HG02763 (cell line): ENCODE data around the gene CPNE2.
"Not testable (repeated sequence)": the region's sequence is repeated elsewhere in the genome, so short reads cannot be mapped to it uniquely, and the experiment has no call there.

ENCODE experiments used
- ATAC-seq: cut with Tn5 transposase; IDR thresholded peaks from one replicate; pipeline ENCODE4 v1.9.1; 2021; ENCODE audit warnings: mild to moderate bottlenecking, moderate library complexity; ENCODE audit not compliant: unreplicated experiment

Gene CPNE2

DNA sequence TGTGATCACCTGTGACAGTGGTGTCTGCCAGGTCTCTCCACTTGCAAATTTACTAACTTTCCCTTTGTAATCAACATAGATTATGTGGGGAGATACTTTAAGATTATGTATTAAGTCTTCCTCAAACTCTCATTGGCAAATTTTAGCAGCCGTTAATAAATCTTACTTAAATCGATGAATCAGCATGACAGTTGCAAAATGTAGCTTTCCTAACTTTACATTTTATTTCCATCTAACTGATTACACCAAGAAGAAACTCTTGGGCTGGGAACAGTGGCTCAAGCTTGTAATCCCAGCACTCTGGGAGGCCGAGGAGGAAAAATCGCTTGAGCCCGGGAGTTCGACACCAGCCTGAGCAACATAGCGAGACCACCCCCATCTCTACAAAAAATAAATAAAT lies 23.3 kb upstream of the CPNE2 start:
- ATAC-seq = no peak

DNA sequence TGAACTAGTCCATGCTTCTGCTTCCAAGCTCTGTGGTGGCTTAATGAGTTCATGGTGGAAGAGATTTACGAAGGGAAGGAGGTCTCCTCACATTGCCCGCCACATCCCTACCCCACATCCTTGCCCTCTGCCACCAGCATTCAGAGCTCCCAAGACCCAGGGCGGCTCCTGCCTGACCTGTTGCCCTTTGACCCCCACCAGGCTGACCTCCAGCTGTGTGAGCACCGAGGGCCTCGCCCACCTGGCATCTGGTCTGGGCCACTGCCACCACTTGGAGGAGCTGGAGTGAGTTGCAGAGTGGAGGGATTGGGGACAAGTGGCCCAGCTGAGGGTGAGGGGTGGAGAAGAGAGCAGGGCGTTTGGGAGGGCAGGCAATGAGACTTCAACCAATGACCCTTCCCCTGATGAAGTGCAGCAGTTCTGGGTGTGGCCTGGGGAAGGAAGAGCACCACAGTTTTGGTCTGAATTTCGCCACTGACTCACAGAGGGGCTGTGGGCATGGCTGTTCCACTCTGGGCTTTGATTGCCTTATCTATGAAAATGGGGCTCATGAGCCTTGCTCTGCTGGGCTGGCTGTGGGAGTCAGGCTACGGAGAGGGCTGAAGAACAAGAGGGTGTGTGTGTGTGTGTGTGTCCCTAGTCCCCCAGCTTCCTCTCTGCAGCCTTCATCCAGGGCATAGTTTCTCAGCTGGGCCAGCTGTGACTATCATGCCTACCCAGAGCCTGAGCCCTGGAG lies 22.6 kb upstream of the CPNE2 start:
- ATAC-seq = no peak

DNA sequence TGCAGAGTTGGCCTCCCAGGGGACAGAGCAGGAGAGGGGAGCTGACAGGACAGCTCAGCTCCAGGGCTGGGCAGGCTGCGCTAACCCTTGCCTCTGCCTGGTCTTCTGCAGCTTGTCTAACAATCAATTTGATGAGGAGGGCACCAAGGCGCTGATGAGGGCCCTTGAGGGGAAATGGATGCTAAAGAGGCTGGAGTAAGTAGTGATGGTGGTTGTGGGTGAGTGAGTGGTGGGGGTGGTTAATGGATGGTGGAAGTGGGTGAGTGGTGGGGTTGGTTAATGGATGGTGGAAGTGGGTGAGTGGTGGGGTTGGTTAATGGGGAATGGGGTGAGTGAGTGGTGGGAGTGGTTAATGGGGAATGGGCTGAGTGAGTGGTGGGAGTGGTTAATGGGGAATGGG lies 22.0 kb upstream of the CPNE2 start:
- ATAC-seq = no peak

DNA sequence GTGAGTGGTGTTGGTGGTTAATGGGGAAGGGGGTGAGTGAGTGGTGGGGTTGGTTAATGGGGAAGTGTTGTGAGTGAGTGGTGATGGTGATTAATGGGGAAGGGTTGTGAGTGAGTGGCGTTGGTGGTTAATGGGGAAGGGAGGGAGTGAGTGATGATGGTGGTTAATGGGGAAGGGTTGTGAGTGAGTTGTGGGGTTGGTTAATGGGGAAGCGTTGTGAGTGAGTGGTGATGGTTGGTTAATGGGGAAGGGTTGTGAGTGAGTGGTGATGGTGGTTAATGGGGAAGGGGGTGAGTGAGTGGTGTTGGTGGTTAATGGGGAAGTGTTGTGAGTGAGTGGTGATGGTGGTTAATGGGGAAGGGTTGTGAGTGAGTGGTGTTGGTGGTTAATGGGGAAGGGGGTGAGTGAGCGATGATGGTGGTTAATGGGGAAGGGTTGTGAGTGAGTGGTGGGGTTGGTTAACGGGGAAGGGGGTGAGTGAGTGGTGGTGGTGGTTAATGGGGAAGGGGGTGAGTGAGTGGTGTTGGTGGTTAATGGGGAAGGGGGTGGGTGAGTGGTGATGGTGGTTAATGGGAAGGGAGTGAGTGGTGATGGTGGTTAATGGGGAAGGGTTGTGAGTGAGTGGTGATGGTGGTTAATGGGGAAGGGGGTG lies 21.2 kb upstream of the CPNE2 start:
- ATAC-seq = not testable (repeated sequence)

DNA sequence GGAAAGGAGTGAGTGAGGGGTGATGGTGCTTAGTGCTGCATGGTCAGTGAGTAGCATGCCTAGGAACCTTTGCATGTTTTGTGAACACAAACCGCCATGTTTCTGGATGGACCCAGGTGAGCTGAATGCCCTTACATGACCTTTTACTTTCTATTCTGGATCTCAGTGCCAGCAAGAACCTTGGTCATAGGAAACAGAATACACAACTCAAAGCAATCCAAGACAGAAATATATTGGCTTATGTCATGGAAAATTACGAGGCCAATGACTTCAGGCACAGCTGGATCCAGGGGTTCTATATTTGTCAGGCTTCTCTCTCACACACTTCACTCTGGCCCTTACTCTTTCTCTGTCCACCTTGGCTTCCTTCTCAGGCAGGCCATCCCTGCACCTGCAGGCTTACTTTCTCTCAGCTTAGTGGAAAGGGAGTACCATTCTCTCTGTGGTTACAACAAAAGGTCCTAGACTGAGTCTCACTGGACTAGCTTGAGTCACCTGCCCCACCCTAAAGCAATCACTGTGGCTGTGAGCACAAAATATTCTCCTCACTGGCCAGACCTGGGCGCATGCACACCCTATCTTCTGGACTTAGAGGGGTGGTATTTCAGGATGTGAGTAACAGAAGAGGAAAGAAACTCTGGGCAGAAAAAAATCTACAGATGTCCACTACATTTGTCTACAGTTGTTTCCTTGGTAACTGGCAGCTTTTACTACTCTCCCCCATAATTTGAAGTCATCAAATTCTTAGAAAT lies 20.4 kb upstream of the CPNE2 start:
- no peak for ATAC-seq

DNA sequence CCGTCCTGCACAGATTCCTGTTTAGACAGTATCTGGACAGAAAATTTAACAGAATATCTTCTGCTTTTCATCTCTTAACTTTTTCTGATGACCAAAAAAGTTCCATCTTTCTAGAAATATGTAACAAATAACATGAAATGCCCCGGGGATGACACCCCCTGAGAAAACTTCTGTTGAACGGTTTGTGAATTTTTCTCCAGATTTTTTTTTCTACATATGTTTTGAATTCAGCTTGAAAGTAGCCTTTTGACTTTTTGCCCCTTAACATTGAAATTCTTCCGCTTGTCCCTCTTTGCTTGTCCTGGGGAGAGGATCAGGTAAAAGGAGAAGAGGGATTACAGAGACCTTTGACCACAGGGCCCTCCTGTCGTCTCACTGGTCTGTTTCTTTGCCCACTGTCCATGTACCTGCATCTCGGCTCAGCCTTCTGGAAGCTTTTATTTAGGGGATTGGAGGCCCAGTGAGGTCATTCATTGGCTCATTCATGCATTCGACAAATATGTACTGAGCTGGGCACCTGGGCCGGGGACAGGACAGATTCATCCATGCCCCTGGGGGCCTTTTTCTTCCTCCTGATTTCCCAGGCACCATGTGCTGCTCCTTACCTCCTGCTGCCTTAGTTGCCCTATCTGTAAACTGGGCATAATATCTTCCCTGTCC lies 19.6 kb upstream of the CPNE2 start:
- ATAC-seq = no peak

DNA sequence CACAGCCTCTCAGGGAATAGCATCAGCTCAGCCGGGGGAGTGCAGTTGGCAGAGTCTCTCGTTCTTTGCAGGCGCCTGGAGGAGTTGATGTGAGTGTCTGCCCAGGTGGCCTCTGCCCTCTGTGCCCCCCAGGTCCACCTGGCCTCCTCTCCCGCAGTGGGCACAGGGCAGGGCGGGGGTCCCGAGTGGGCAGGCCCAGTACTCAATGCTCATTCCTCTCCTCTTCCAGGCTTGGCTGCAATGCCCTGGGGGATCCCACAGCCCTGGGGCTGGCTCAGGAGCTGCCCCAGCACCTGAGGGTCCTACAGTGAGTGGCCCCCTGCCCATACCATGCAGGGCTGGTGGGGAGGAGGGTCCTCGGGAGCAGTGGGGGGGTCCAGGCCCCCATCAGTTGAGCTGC lies 14.7 kb upstream of the CPNE2 start:
- no peak for ATAC-seq

DNA sequence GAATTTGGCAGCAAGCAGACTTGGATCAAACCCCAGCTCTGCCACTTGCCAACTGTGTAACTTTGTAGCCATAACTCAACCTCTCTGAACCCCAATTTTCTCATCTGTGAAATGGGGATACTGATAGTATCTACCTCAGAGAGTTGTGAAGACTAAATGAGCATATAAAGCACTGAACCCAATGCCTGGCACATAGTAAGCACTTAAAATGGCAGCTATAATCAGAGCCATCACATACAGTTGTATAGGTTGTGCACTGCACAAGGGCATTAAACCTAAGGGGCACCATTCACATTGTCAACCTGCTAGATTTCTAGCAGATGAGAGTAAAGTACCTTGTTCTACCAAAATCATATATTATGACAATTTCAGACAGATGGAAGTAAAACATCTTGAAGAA lies 10.6 kb upstream of the CPNE2 start:
- ATAC-seq = no peak

DNA sequence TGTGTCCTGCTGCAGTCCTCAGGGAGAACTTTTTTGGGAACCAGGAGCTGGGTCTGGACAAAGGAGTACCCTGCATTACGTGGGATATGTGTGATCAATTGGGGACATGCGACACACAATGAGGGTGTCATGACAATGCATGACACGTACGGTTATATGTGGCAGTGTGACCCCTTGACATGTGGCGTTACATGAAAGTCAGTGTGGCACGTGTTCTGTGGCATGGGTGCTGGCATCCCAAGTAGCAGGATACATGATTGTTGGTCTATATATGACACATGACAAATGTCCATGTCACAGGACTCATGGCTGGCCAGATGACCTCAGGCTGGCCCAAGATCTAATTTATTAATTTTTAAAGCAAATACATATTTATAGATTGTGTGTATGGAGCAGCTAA lies 9.7 kb upstream of the CPNE2 start:
- no peak for ATAC-seq

DNA sequence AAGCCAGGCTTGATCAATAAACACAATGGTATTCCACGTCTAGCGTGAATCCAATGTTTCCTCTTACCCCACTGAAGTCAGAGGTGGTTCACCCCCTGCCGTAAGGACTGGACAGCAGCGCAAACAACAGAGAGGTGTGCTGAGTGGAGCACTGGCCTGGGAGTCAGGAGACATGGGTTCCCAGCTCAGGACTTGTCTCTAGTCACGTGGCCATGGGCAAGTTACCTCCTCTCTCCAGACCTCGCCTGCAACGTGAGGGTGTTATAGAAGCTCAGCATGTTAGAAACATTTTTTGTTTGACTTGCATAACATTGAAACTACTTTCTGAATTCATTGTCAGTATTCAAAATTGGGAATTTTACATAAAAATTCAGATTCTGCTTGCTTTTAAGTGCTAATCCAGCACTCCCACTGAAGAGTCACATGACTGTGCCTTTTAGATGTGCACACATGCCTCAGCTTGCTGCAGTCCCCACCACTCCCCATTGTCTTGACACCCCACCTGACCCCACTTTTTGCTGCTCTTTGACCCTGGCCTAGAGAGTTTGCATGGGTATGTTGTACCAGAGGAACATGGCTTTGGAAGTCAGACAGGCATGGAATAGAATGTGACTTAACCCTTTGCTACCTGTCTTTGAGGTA lies 8.8 kb upstream of the CPNE2 start:
- no peak for ATAC-seq

DNA sequence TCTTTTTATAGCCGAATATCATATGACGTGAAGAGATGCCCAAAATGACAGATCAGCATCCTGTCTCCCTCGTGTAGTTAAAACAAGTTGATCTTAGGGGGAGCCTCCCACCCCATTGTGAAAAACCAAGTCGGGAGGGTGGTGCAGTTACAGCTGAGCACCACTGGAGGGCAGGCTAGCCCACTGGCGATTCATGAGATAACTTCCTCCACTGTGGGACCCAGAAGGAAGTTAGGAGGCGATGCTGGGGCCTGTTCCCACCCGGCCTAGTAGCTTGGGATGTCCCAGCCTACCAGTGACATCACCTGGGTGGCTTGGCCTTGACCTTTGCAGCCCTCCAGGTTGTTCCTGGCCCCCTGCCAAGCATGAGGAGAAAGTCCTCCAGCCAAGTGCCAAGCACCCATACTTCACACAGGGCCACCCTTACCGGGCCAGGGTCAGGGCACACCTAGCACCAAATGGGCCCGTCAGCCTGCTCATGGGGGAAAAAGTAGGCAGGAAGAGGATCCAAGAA lies 8.1 kb upstream of the CPNE2 start:
- no peak for ATAC-seq

DNA sequence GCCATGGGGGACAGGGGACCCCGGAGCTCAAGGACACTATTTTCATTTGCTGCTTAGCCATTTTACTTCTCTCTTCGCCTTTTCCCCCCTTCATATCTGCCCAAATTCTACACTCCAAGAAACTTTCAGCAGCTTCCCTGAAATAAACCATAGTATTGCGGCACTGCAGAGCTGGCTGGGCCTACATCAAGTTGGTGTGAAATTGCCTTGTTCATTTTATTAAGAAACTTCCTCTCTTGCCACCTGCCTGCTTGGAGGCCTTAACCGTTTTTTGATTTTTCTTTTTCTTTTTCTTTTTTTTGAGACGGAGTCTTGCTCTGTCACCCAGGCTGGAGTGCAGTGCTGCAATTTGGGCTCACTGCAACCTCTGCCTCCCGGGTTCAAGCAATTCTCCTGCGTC lies 7.4 kb upstream of the CPNE2 start:
- no peak for ATAC-seq

DNA sequence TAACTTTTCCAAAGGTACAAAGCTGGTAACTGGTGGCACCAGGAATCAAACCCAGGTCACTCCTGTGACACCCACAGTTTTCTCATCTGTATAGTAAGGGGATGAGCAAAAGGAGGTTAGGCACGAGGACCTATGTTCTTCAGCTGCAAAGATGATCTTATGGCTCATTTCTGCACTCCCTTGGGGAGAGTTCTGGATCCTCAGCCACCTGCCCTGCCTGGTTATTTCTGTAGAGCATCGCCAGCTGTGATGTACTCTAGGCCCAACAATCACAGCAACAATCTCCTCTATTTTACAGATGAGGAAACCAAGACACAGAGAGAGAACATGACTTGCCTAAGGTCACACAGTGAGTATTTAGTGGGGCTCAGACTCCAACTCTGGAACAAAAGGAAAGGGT lies 5.4 kb upstream of the CPNE2 start:
- ATAC-seq = no peak

DNA sequence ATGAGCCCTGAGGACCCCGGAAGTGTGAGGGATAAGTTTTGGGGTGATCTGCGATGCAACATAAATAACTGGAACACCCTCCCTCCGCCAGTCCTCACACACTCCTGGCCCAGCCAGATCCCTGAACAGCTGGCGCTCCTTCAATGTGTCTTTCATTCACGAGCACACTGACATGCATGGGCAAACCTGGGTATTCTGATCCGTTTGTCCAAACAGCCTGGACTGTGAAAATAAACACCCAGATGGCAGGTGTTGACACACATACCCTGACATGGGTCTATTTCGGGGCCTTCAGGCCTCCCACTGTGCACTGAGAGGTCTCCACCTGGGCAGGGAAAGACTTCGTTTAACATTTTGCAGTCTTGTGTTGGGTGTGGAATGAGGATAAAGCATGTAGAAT lies 3.0 kb upstream of the CPNE2 start:
- no peak for ATAC-seq

DNA sequence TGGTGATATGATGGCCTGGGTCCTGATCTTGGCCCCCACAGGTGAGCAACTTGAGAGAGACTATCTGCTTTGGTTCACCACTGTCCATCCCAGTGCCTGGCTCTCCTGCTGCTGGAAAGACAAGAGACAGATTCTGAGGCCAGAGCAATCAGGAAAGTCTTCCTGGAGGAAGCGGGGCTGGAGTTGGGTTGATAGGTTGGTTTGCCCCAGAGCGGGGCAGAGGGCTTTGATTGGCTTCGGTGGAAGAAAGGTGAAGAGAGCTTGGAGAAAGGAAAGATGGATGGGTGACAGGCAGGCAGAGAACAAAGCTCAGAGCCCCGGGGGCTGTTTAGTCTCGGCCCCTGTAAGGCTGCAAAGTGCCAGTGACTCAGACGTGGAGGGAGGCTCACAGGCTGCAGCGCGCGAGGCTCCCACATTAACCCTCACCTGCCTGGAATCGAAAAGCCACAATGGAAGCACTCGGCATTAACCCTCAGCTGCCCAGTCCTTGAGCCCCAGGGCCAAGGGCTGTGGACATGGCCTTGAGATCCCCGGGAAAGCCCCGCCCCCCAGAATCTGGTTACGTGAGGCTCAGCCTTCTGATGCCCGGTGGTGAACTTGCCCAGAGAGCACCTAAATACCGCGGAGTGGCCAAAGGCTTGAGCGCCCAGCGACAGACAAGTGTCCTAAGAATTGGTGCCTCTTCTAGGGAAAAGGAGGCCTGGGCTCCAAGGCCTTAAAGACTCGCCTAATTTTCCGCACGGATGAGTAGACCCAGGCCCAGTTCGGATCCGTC lies 996 bp upstream of the CPNE2 start:
- no peak for ATAC-seq

DNA sequence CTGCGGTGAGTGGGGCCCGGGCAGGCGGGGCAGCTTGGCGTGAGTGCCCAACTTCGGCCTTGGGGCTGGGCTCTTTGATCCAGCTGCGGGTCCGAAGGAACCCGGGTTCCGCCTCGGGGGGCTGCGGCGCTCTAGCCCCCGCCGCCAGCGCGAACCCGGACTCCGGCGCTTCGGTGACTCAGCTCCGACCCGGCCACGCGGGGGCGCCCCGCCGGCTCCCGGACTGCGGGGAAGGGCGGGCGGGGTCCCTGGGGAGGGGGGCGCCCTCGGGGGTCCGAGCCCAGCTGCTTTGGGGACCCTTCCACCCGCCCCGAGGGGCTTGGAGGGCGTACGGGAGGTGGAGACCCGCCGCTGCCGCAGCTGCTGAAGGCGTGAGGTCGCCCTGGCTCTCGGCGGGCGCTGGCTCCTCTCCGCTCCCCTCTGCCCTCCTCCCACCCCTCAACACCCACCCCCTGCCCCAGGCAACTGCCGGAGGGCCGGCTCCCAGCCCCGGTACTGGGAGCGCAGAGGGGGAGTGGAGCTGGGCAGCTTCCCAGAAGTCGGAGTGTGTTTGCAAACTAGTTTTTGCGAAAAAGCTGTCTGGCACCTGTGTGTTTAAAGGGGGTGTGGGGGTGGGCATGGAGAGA lies 516 bp downstream of the CPNE2 start:
- no peak for ATAC-seq

DNA sequence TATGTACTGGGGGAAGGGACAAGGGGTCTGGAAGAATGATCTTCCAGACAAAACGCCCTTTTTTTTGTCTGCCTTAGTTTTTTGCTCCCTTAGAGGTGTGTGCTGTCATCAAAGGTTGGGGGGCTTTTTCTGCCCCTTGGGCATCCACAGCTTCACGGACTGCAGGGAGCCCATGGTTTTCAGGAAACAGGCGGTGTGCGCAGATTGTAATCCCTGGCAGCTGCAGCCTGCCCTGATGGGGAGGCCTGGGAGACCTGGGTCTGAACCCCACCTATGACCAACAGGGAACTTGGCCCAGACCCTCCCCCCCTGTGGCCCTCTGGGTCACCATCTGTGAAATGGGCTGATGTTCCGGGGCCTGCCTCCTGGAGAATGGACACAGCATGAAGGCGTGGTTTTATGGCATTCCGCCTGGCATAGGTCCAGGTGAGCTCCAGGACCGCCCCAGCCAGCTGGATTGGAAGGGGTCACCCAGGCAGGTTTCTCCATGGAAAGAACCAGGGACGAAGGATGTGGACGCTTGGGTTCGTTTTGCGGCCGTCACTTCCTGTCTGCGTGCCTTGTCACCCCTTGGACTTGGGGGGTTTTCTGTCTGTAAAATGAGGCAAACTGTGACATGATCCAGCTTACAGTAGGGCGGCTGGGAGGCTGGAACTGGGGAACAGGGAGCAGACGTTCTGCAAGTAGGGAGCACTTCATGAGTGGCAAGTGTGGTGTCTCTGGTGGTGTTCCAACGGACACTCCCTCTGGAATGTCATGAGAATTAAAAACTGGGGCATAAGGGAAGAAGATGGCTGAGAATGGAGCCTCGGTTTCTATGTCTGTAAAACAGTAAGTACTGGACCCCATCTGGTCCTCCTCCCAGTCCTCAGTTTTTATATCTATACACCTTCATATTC lies 1.5 kb downstream of the CPNE2 start:
- no peak for ATAC-seq

DNA sequence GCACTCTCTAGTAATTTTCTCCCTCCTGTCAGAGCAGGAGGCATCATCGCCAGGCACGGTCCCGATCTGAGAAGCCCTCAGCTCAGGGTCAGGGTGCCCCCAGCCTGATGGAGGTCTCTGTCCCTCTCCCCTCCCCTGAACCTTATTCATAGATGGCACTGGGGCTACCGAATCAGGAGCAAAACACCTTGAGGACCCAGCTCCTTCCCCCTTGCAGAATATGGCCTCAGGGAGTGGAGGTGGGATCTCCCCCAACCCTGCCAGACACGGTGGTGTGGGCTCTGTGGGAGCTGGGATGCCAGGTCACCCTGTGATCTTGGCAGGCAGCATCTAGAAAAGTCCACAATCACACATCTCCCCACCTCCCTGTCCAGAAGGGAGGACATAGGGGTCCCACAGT lies 2.5 kb downstream of the CPNE2 start:
- ATAC-seq = no peak

DNA sequence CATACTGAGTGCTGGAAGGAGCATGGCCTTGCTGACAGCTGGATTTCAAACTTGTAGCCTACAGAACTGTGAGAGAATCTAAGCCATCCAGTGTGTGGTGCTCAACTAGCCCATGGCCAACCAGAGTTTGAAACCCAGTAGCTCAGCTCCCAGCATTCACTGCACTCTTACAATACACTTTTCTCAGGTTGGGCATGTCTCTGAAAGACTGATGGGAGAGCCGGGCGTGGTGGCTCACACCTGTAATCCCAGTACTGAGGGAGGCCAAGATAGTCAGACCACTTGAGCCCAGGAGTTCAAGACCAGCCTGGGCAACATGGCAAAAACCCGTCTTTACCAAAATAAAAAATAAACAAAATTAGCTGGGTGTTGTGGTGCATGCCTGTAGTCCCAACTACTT lies 3.8 kb downstream of the CPNE2 start:
- no peak for ATAC-seq
